ENCODE results near the gene ANKRD12. TPM values are rescaled to one million over a fixed set of nuclear protein-coding genes. Genes with fewer than 3 reads are reported as not detected.

Gene ANKRD12
- total RNA-seq, 1 donor from 2014 or later: 53.3 TPM

DNA sequence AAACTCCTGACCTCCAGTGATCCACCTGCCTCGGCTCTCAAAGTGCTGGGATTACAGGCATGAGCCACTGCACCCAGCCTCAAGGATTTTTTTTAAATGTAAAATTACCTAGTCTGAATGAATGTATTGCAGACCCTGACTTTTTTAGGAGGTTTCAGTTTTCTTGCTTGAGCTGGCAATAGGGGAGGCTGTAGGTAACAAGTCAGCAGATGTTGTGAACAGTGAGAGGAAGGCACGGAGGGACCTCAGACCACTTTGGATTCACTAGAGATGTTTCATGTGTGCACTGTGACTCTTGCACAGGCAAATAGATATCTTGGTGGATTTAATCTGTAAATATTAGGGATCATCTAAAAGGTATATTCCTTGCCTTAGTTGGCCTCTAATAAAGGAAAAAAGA lies 27.7 kb upstream of the ANKRD12 start:
- Mint-ChIP-seq H3K4me3 (ENCODE audit: low read depth) (no peak overlapping the region), H3K27me3 (no peaks in the 10 kb centered on the region), H3K4me1 (ENCODE audit: low read depth) (peaks cover 54% of the 10 kb centered on the region), H3K36me3 (ENCODE audit: insufficient read depth) (peaks cover 6% of the 10 kb centered on the region), H3K9me3 (ENCODE audit: low read depth) (no peaks in the 10 kb centered on the region), H3K27ac (no peak overlapping the region)
- TF ChIP-seq, protein P1, sequence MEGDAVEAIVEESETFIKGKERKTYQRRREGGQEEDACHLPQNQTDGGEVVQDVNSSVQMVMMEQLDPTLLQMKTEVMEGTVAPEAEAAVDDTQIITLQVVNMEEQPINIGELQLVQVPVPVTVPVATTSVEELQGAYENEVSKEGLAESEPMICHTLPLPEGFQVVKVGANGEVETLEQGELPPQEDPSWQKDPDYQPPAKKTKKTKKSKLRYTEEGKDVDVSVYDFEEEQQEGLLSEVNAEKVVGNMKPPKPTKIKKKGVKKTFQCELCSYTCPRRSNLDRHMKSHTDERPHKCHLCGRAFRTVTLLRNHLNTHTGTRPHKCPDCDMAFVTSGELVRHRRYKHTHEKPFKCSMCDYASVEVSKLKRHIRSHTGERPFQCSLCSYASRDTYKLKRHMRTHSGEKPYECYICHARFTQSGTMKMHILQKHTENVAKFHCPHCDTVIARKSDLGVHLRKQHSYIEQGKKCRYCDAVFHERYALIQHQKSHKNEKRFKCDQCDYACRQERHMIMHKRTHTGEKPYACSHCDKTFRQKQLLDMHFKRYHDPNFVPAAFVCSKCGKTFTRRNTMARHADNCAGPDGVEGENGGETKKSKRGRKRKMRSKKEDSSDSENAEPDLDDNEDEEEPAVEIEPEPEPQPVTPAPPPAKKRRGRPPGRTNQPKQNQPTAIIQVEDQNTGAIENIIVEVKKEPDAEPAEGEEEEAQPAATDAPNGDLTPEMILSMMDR (IDR thresholded peaks at IDR 0.05; ENCODE audit: unreplicated experiment): no peak
- DNase-seq (ENCODE audit: low spot score, unreplicated experiment): no peak

DNA sequence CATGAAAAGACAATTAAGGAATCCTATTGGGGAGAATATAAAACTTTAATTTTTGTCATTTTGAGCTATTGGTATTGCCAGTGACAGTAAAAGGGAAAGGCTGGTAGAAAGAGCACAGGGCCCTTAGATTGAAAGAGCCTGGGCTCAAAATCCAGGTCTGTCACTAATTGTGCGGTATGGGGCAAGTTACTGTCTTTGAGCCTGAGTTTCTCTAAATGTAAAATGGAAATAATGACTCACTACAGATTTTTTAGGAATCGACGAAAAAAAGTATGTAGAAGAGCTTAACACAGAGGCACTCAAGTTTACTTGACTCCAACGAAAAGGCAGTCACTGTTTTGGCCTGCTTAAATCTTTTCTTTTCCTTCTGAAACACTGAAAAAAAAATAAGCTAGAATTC lies 27.1 kb upstream of the ANKRD12 start:
- no peaks in the 10 kb centered on the region for H3K27me3 Mint-ChIP-seq
- TF ChIP-seq, protein P1 (IDR thresholded peaks at IDR 0.05; ENCODE audit: unreplicated experiment): no peak
- DNase-seq (ENCODE audit: low spot score, unreplicated experiment): no peak
- H3K4me3 Mint-ChIP-seq (ENCODE audit: low read depth): no peak overlapping the region
- no peak overlapping the region for H3K27ac Mint-ChIP-seq
- H3K9me3 Mint-ChIP-seq (ENCODE audit: low read depth): no peaks in the 10 kb centered on the region
- peaks cover 6% of the 10 kb centered on the region for H3K36me3 Mint-ChIP-seq (ENCODE audit: insufficient read depth)
- H3K4me1 Mint-ChIP-seq (ENCODE audit: low read depth): peaks cover 48% of the 10 kb centered on the region

DNA sequence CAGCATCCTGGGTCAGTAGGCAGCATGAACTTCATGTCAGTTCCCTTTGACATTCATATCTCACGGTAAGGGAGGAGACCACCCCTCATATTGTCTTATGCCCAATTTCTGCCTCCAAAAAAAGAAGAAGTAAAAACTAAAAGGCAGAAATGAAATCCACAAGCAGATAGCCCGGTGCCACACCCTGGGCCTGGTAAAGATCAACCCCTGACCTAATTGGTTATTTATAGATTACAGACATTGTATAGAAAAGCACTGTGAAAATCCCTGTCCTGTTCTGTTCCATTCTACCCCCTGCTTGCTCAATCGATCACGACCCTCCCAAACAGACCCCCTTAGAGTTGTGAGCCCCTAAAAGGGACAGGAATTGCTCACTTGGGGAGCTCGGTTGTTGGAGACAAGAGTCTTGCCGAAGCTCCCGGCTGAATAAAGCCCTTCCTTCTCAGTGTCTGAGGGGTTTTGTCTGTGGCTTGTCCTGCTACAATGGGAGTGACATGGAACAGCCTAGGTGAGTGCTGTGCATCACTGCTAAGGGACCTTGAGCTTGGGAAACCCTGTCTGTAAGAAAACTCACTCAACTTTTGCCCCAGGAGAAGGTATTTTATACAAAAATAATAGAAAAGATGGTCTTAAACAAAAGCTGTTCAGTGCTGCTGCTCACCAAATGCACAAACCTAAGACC lies 23.0 kb upstream of the ANKRD12 start:
- Mint-ChIP-seq H3K27ac (peak overlapping the region; percentile 88), H3K27me3 (no peaks in the 10 kb centered on the region), H3K9me3 (ENCODE audit: low read depth) (no peaks in the 10 kb centered on the region), H3K4me3 (ENCODE audit: low read depth) (no peak overlapping the region), H3K4me1 (ENCODE audit: low read depth) (peaks cover 17% of the 10 kb centered on the region), H3K36me3 (ENCODE audit: insufficient read depth) (peaks cover 6% of the 10 kb centered on the region)
- no peak for DNase-seq (ENCODE audit: low spot score, unreplicated experiment)
- TF ChIP-seq, protein P1 (IDR thresholded peaks at IDR 0.05; ENCODE audit: unreplicated experiment): no peak

DNA sequence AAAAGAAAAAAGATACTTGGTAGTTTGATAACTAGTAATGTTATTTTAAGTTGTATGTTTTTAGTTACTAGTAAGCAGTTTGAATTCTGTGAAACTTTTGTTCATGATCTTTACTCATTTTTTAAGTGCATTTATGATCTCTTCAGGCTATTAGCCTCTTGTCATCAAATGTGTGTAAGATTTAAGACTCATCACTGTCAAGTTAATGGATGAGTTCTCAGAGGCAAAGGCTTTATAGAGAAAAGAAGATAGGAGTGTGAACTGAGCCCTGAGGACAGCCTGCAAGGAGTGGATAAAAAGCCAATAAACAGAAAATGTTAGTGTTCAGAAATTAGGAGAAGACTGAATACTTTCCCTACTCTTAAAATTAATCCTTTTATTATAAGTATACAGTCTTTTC lies 20.6 kb upstream of the ANKRD12 start:
- no peaks in the 10 kb centered on the region for H3K27me3 Mint-ChIP-seq
- TF ChIP-seq, protein P1 (IDR thresholded peaks at IDR 0.05; ENCODE audit: unreplicated experiment): no peak
- H3K27ac Mint-ChIP-seq: peak overlapping the region; percentile 89
- DNase-seq (ENCODE audit: low spot score, unreplicated experiment): no peak
- peaks cover 12% of the 10 kb centered on the region for H3K36me3 Mint-ChIP-seq (ENCODE audit: insufficient read depth)
- H3K4me3 Mint-ChIP-seq (ENCODE audit: low read depth): no peak overlapping the region
- H3K9me3 Mint-ChIP-seq (ENCODE audit: low read depth): no peaks in the 10 kb centered on the region
- peaks cover 10% of the 10 kb centered on the region for H3K4me1 Mint-ChIP-seq (ENCODE audit: low read depth)

DNA sequence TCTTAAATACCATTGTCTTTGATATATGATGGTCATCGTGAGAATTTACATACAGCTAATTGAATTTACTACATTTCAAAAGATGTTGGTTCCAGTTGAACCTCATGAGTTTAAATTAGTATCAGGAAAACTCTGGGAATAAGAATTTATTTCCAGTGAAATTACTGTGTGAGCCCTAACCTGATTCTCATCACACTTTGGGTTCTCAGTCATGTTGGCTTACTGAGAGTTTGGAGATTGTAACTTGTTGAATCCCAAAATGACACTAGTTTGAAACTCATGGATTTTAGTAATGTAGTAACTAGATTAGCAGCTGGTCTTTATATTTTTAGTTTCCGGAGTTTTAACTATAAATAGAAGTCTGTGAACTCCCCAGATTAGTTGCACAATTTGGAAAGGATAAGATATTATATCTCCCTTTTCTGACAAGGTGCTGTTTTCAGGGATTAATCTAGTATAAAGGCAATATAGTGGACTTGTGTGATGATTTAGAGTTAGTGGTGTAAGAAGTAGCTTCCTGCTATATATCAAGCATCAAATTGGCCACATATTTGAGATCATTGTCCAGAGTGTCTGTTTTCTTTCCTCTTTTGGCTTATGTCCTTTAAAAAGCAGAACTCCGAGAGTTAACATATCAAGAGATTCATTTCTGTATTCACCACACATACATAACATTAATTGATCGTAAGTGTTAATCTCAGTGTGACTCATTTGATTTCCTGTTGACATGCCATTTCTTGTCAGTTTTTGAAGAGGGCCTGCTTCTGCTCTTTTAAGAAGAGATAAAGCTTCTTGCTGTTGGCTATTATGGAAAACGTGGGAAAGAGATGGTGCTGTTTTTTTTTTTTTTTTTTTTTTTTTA lies 18.4 kb upstream of the ANKRD12 start:
- TF ChIP-seq, protein P1 (IDR thresholded peaks at IDR 0.05; ENCODE audit: unreplicated experiment): no peak
- H3K4me1 Mint-ChIP-seq (ENCODE audit: low read depth): peaks cover 7% of the 10 kb centered on the region
- no peaks in the 10 kb centered on the region for H3K9me3 Mint-ChIP-seq (ENCODE audit: low read depth)
- peaks cover 13% of the 10 kb centered on the region for H3K36me3 Mint-ChIP-seq (ENCODE audit: insufficient read depth)
- DNase-seq (ENCODE audit: low spot score, unreplicated experiment): no peak
- H3K27ac Mint-ChIP-seq: no peak overlapping the region
- H3K27me3 Mint-ChIP-seq: no peaks in the 10 kb centered on the region
- no peak overlapping the region for H3K4me3 Mint-ChIP-seq (ENCODE audit: low read depth)

Measured in progenitor cell of endocrine pancreas (in vitro differentiated cells).